ENCODE measurements around the gene NRAP.

Gene NRAP

GRCh38 chr10:113625461-113626186 is 38.2 kb downstream of the NRAP start:
- no peak overlapping the region for H3K4me3 ChIP-seq (ENCODE audit: low read depth, low read length)
- TF ChIP-seq CTCF (IDR thresholded peaks at IDR 0.05; ENCODE audit: low read depth, low read length), result no peak

GRCh38 chr10:113622831-113623230 is 41.0 kb downstream of the NRAP start:
- no peak overlapping the region for H3K4me3 ChIP-seq (ENCODE audit: low read depth, low read length)
- no peak for TF ChIP-seq CTCF (IDR thresholded peaks at IDR 0.05; ENCODE audit: low read depth, low read length)

- no peak overlapping the region for H3K4me3 ChIP-seq (ENCODE audit: low read depth, low read length)
- no peak for TF ChIP-seq CTCF (IDR thresholded peaks at IDR 0.05; ENCODE audit: low read depth, low read length)
These were observed 42.0 kb downstream of the NRAP start for GRCh38 chr10:113621799-113622198.

- H3K4me3 ChIP-seq (ENCODE audit: low read depth, low read length), result no peak overlapping the region
These were observed 42.9 kb downstream of the NRAP start for GRCh38 chr10:113620936-113621335.

GRCh38 chr10:113620511-113620910 is 43.3 kb downstream of the NRAP start:
- no peak overlapping the region for H3K4me3 ChIP-seq (ENCODE audit: low read depth, low read length)
- TF ChIP-seq CTCF (IDR thresholded peaks at IDR 0.05; ENCODE audit: low read depth, low read length), result no peak

More at GRCh38 chr10:113620936-113621335, 42.9 kb downstream of the NRAP start:
- no peak for TF ChIP-seq CTCF (IDR thresholded peaks at IDR 0.05; ENCODE audit: low read depth, low read length)

- TF ChIP-seq CTCF (IDR thresholded peaks at IDR 0.05; ENCODE audit: low read depth, low read length), result no peak
- no peak overlapping the region for H3K4me3 ChIP-seq (ENCODE audit: low read depth, low read length)
These were observed 44.4 kb downstream of the NRAP start for GRCh38 chr10:113619401-113619800.

GRCh38 chr10:113618338-113618737 is 45.5 kb downstream of the NRAP start:
- no peak for TF ChIP-seq CTCF (IDR thresholded peaks at IDR 0.05; ENCODE audit: low read depth, low read length)

More at GRCh38 chr10:113618338-113618737, 45.5 kb downstream of the NRAP start:
- H3K4me3 ChIP-seq (ENCODE audit: low read depth, low read length), result no peak overlapping the region

Data from WI38 (cell line).